ENCODE results near the gene TPK1.

TPK1 gene

DNA sequence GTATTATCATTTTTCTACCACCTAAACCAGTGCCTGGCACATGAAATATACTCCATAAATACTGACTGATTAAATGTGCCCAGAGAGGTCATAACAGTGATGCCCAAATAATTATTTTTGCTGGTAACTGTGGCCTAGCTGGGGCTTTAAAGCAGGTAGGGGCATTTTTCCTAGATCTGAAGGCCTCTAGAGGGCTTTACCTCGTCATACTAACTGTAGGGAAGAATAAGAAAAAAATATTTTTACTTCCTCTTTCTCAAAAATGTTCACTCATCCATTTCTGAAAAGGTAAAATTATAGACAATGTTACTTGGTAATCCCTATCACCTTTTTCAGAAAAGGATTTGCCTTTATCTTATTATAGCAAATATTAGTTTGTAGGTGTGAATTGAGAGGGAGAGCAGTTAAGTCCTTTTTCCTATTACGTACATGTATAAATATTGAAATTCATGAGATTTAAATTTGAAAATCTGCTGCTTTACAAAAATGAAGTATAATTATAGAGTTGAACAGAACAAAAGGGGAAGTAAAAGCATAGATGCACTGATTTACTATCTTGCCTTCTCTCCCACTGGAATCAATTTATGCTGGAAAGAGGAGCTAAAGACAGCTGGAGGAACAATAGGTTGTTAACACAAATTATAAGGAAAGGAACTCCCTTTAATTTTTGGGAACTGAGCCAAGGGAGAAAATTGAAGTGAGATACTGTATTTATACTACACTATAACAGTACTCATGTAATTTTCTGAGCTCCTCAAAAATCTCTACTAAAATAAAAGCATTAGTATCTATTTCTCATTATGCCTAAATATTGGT, 360.8 kb downstream of the TPK1 start:
- no peak overlapping the region for H3K4me3 ChIP-seq (ENCODE audit: low read depth, low read length)
- TF ChIP-seq, protein P1, sequence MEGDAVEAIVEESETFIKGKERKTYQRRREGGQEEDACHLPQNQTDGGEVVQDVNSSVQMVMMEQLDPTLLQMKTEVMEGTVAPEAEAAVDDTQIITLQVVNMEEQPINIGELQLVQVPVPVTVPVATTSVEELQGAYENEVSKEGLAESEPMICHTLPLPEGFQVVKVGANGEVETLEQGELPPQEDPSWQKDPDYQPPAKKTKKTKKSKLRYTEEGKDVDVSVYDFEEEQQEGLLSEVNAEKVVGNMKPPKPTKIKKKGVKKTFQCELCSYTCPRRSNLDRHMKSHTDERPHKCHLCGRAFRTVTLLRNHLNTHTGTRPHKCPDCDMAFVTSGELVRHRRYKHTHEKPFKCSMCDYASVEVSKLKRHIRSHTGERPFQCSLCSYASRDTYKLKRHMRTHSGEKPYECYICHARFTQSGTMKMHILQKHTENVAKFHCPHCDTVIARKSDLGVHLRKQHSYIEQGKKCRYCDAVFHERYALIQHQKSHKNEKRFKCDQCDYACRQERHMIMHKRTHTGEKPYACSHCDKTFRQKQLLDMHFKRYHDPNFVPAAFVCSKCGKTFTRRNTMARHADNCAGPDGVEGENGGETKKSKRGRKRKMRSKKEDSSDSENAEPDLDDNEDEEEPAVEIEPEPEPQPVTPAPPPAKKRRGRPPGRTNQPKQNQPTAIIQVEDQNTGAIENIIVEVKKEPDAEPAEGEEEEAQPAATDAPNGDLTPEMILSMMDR (IDR thresholded peaks at IDR 0.05; ENCODE audit: control insufficient read depth, extremely low read depth, insufficient read depth), result no peak
- DNase-seq (ENCODE audit: low read depth), result no peak

DNA sequence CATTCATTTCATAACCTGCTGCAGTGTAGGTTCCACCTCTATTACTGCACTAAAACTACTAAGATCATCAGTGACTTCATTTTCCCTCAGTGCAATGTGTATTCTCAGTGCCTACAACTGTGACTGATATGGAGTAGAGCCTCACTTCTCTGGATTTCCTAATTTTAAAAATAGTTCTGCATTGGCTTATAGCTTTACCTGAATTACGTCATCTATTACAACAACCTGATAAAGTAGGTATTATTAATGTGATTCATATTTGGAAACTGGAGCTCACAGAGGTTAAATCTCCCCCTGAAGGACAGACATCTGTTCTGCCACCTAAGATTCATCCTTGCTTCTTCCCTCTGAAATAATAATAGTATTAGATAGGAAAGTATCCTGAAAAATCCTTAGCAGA, 361.5 kb downstream of the TPK1 start:
- no peak for DNase-seq (ENCODE audit: low read depth)
- TF ChIP-seq, protein P1 (IDR thresholded peaks at IDR 0.05; ENCODE audit: control insufficient read depth, extremely low read depth, insufficient read depth), result no peak
- no peak overlapping the region for H3K4me3 ChIP-seq (ENCODE audit: low read depth, low read length)

DNA sequence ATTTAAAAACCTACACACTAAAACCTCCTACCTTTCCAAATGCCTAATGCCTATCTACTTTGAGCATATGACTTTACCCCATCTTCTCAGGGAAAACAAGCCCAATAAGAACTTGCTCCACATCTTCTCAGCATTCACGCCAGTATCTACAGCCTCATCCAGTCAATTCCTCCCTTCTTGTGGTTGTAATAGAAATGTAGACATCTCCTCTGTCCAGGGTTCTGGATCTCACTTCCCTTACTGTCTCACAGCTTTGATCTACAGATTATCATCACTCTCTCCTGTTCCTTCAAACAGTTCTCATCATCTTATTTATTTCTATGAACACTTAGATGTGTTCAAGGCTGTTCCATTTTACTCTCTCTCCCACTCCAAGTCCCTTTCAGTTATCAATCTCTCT, 361.9 kb downstream of the TPK1 start:
- TF ChIP-seq, protein P1 (IDR thresholded peaks at IDR 0.05; ENCODE audit: control insufficient read depth, extremely low read depth, insufficient read depth), result no peak
- no peak for DNase-seq (ENCODE audit: low read depth)

DNA sequence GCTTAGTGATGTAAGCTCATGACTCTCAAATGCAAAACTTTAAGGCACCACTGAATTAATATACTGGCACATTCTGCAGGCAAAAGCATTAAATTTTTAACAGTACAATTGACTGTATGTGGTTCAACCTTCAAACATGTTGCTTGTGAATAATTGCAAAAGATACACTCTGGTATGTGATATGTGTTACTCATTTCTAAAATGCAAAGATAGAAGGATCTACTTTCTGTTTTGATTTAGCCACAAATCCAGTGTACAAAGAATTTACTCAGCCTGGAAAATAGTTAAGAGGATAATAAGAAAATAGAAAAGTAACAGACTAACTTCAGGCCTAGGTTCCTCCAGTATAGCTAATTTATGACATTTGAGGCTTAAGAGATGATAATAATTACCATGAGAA, 365.8 kb downstream of the TPK1 start:
- TF ChIP-seq, protein P1 (IDR thresholded peaks at IDR 0.05; ENCODE audit: control insufficient read depth, extremely low read depth, insufficient read depth), result no peak
- DNase-seq (ENCODE audit: low read depth), result no peak

More for the DNA sequence above, 361.9 kb downstream of the TPK1 start:
- H3K4me3 ChIP-seq (ENCODE audit: low read depth, low read length), result no peak overlapping the region

DNA sequence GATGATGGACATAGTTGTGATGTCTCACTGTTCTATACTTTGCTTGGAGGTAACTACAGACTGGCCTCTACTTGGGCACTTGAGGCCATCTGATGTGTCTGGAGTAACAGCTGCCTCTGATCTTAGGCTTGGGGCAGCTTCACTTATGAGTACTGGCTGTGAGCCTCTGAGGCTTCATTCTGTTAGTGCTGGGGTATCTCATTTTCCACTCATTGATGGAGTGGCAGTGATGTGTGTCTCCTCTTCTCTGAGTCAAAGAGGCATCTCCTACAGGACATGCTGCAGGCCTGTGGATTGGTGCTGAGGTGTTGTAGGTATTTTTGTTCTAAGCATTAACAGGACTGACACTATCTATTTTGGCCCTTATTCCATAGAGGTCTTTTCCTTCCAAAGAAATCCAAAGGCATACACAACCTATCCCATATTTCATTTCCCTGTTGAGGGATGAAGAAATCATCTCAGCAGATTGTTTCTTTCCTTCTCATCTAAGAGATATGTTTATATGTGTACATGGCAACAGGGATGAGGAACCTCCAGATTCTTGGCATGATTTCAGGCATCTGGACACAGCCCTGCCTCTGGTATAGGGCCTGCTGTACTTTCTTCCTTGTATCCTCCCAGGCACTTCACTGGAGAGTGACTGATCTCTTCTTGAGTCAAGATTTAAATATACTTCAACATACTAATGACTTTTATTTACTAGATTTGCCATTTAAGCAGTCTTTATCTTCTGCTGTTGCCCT, 366.7 kb downstream of the TPK1 start:
- no peak overlapping the region for H3K4me3 ChIP-seq (ENCODE audit: low read depth, low read length)
- no peak for DNase-seq (ENCODE audit: low read depth)
- TF ChIP-seq, protein P1 (IDR thresholded peaks at IDR 0.05; ENCODE audit: control insufficient read depth, extremely low read depth, insufficient read depth), result no peak

More for the DNA sequence above, 365.8 kb downstream of the TPK1 start:
- H3K4me3 ChIP-seq (ENCODE audit: low read depth, low read length), result no peak overlapping the region

DNA sequence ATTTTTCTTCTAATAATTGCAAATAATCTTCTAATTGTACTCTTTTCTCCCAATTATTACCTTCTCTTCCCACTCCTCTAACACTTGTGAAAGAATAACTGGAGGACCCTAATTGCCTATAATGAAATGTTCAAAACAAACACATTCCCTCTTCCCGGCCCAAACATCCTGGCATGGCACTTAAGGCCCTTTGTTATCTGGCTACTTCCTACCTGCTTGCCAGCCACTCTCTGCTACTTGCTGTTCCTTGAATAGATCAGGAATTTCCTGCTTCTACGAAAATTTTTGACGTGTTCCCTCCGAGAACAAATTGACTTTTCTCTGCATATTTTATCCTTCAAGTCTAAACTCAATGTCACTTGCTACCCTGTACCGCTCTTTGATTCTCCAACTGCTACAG, 376.2 kb downstream of the TPK1 start:
- H3K4me3 ChIP-seq (ENCODE audit: low read depth, low read length), result no peak overlapping the region
- TF ChIP-seq, protein P1 (IDR thresholded peaks at IDR 0.05; ENCODE audit: control insufficient read depth, extremely low read depth, insufficient read depth), result no peak
- no peak for DNase-seq (ENCODE audit: low read depth)
